Body of pancreas (tissue), 4 donors: Measurements from ENCODE around the gene LAPTM4A. TPM values are rescaled to one million over a fixed set of nuclear protein-coding genes. Genes with fewer than 3 reads are reported as not detected.
"Not testable (repeated sequence)": the region's sequence is repeated elsewhere in the genome, so short reads cannot be mapped to it uniquely, and the experiment has no call there.

ENCODE experiments used
- ATAC-seq: fragments of 150-250 bp; one replicate; pipeline ENCODE4 v1.9.1; 2016
- DNase-seq, 4 donors: peaks; one replicate each; pipeline ENCODE4 v3.0.0-alpha.2; 2019
- H3K27ac ChIP-seq, 4 donors: fragments of 200-600 bp; sonication (generic); 1 replicate in 3 of 4; 2 replicates in 1 of 4; pipeline versions ENCODE4 v1.5.1 to v1.6.1; 2016 to 2019; ENCODE audit warnings: mild to moderate bottlenecking in 1 of 4, mixed read lengths in 1 of 4, moderate library complexity in 1 of 4
- H3K27me3 ChIP-seq, 2 donors: fragments of 200-600 bp; sonication (generic); one replicate each; pipeline ENCODE4 v1.6.0; 2016; ENCODE audit warnings: mild to moderate bottlenecking in 1 of 2
- H3K36me3 ChIP-seq, 2 donors: fragments of 200-600 bp; sonication (generic); replicated peaks in 1 of 2; 2 replicates each; pipeline ENCODE4 v1.5.1; 2016; ENCODE audit warnings: low read depth in 2 of 2; ENCODE audit not compliant: insufficient read depth in 1 of 2
- H3K4me1 ChIP-seq: fragments of 200-600 bp; sonication (generic); one replicate; pipeline ENCODE4 v1.6.0; 2016
- H3K4me3 ChIP-seq, 2 donors: fragments of 200-600 bp; sonication (generic); 1 replicate in 1 of 2; 2 replicates in 1 of 2; pipeline ENCODE4 v1.5.1; 2016 to 2019
- H3K9me3 ChIP-seq, 3 donors: fragments of 200-600 bp; sonication (generic); 1 replicate in 2 of 3; 2 replicates in 1 of 3; pipeline ENCODE4 v1.5.1; 2016
- POLR2A ChIP-seq, 3 donors: fragments of 450-650 bp; IDR thresholded peaks; one replicate each; pipeline ENCODE4 v1.6.1; 2016; ENCODE audit warnings: antibody characterized with exemption in 3 of 3, mild to moderate bottlenecking in 2 of 3
- WGBS, 2 donors: methylation state at CpG; one replicate each; pipeline ENCODE4 v1.1.5; 2017; 5-methylcytosine and 5-hydroxymethylcytosine counted together
- intact Hi-C: fragments of 100-400 bp; cut with DNase I; formaldehyde crosslinking; loops from one replicate; pipeline ENCODE4 v1.15.1; 2023
- total RNA-seq, 2 donors: library from RNA; depleted of rRNA; stranded (reverse); fragments of >200 nt; gene quantifications; one replicate each; pipeline ENCODE4 v1.1.0, GENCODE V29; 2016
- TF ChIP-seq, protein P1 (sequence below), 7 experiments: fragments of 450-650 bp in 4 of 7; fragments of 200-600 bp in 3 of 7; sonication (generic) in 3 of 7; IDR thresholded peaks; one replicate each; pipeline ENCODE4 v1.5.1; 2016 to 2019; ENCODE audit warnings: antibody characterized with exemption in 7 of 7

LAPTM4A gene
- total RNA-seq, 2 donors from 2014 or later: 39.9 to 100 TPM

DNA sequence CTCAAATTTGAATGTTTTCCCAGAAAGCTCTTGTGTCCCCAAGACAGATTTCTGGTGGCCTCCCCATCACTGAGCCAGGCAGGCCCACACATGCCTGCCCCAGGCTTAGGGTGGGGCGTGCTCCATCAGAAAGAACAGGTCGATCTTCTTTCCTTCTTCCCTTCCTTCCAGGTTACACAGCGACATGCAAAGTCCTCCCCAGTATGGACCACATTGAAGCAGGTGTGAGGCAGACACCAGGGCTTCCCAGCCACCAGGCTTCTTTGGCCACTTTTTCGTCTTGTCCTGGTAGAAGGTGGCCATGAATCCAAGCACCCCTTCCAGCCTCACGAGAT is 41.4 kb upstream of the LAPTM4A start:
- DNase-seq (no peak), ATAC-seq (no peak)
- WGBS, 2 donors: 81 to 84% methylated on average over 5 of the region's 5 CpGs
- Histone ChIP-seq H3K27ac (no peak overlapping the region), H3K27me3 (no peaks in the 10 kb centered on the region), H3K4me3 (no peak overlapping the region), H3K36me3 (no peaks in the 10 kb centered on the region), H3K4me1 (peaks cover 8% of the 10 kb centered on the region), H3K9me3 (no peaks in the 10 kb centered on the region)
- intact Hi-C loops: no loop called here
- TF ChIP-seq POLR2A (IDR thresholded peaks at IDR 0.05): no peak
- TF ChIP-seq, protein P1, sequence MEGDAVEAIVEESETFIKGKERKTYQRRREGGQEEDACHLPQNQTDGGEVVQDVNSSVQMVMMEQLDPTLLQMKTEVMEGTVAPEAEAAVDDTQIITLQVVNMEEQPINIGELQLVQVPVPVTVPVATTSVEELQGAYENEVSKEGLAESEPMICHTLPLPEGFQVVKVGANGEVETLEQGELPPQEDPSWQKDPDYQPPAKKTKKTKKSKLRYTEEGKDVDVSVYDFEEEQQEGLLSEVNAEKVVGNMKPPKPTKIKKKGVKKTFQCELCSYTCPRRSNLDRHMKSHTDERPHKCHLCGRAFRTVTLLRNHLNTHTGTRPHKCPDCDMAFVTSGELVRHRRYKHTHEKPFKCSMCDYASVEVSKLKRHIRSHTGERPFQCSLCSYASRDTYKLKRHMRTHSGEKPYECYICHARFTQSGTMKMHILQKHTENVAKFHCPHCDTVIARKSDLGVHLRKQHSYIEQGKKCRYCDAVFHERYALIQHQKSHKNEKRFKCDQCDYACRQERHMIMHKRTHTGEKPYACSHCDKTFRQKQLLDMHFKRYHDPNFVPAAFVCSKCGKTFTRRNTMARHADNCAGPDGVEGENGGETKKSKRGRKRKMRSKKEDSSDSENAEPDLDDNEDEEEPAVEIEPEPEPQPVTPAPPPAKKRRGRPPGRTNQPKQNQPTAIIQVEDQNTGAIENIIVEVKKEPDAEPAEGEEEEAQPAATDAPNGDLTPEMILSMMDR (IDR thresholded peaks at IDR 0.05): no peak

DNA sequence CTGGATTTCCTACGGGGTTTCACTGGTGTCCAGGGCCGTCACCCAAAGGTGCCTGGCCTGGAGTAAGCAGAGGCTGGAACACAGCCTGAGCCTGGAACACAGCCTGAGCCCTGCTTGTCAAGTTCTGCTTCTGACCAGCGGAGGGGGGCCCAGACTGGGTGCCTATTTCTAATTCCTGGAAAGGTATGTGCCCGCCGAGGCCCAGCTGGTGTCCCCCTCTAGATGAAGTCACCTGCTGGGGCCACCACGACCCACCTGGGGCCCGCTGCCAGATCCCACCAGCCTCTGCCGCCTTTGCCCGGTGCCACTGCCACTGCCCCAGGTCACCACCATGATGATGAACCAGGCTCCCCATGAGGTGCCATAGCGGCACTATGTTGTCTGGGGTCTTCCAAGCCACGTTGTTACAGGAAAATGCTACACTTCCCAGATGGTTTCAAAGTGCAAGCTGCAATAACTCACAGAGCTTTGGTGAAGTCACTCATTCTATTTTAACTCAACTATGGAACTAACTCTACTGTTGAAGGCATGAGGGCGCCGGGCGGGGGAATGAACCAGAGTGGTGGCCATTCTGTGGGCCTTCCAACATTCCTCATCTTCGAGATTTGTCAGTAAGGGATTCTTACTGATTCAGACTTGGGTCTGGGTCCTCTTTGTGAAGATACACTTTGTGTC is 40.9 kb upstream of the LAPTM4A start:
- WGBS, 2 donors: 78 to 79% methylated on average over 6 to 15 of the region's 15 CpGs
- H3K4me1 ChIP-seq: peaks cover 8% of the 10 kb centered on the region
- H3K27ac ChIP-seq: no peak overlapping the region
- TF ChIP-seq, protein P1 (IDR thresholded peaks at IDR 0.05): no peak
- no peak for TF ChIP-seq POLR2A (IDR thresholded peaks at IDR 0.05)
- H3K27me3 ChIP-seq: no peaks in the 10 kb centered on the region
- ATAC-seq (no peak), DNase-seq (no peak)
- no peaks in the 10 kb centered on the region for H3K36me3 ChIP-seq
- H3K4me3 ChIP-seq: no peak overlapping the region
- intact Hi-C loops: no loop called here
- no peaks in the 10 kb centered on the region for H3K9me3 ChIP-seq

DNA sequence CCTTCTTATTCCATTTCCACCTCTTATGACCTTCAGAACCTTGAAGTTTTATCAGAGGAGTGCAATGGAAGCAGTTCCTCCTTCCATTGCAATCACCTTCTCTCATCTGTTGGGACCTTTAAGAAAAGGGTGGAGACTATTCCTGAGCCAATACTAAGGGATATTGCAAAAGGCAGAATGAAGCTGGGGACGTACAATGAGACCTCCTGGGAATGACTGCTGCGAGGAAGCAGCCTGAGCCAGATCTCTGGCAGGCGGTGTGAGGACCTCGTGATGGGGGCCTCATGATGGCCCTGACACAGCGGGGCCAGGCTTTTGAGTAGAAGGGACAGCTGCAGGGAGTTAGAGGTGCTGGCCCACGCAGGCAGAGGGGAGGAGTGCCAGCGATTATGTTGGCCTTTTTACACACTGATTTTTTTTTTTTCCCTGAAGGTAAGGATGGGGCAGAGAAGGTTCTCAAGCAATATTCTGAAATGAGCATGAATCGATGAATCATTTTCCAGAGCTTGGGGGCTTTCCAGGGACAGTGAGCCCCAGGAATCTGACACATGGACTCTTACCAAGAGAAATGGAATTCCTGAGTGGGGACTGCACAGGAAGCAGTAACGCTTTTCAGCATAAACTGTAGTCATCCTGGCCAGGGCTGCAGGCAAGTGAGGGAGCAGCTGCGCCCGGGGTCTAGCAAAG is 40.0 kb upstream of the LAPTM4A start:
- intact Hi-C loops: no loop called here
- H3K27ac ChIP-seq: peak overlapping the region in 1 of 4 donors; percentile 35
- ATAC-seq: peak; percentile 62

DNA sequence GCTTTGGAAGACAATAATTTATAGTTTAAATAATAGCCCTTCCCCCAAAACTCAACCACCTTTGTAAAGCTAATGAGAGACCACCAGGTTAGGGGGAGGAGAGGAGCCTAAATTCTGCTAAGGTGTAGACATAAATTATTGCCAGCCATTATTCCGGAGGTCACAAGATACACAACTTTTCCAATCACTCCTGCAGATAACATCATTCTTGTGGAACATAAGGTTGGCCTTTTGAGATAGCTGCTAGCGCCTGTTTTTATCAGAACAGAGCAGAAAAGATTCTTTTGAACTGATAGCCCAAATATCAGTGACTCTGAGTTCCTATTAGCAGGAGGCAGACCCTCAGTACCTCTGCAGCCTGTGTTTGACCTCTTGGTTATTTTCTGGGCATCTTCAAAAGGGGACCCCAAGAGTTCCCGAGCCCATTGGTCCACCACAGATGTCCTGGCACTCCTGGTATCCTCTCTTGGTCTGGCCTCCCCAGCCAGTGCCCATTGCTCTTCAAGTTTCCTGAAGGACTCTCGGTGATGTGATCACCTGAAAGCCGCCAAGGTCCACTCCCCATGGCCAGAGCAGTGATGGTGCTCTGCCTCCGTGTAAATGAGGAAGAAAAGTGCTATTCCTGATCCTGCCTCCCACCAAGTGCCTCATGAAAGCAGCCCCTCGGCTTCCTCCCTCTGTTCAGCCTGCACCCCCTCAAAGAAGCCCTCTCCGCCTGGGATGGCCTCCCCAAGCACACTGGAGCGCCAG is 38.5 kb upstream of the LAPTM4A start:
- Histone ChIP-seq H3K4me1 (peaks cover 8% of the 10 kb centered on the region), H3K27me3 (no peaks in the 10 kb centered on the region), H3K4me3 (no peak overlapping the region), H3K27ac (no peak overlapping the region), H3K36me3 (no peaks in the 10 kb centered on the region), H3K9me3 (no peaks in the 10 kb centered on the region)
- DNase-seq: no peak
- no peak for TF ChIP-seq POLR2A (IDR thresholded peaks at IDR 0.05)
- TF ChIP-seq, protein P1 (IDR thresholded peaks at IDR 0.05): no peak
- ATAC-seq: no peak
- WGBS, 2 donors: 63 to 77% methylated on average over 9 of the region's 9 CpGs
- intact Hi-C loops: no loop called here

More for the DNA sequence above, 40.0 kb upstream of the LAPTM4A start:
- Histone ChIP-seq H3K27me3 (no peaks in the 10 kb centered on the region), H3K9me3 (no peaks in the 10 kb centered on the region), H3K4me1 (peaks cover 8% of the 10 kb centered on the region), H3K4me3 (no peak overlapping the region), H3K36me3 (no peaks in the 10 kb centered on the region)
- WGBS, 2 donors: 52 to 56% methylated on average over 11 of the region's 11 CpGs
- no peak for TF ChIP-seq POLR2A (IDR thresholded peaks at IDR 0.05)
- TF ChIP-seq, protein P1 (IDR thresholded peaks at IDR 0.05): no peak
- DNase-seq: peak in 1 of 4 donors; percentile 31

DNA sequence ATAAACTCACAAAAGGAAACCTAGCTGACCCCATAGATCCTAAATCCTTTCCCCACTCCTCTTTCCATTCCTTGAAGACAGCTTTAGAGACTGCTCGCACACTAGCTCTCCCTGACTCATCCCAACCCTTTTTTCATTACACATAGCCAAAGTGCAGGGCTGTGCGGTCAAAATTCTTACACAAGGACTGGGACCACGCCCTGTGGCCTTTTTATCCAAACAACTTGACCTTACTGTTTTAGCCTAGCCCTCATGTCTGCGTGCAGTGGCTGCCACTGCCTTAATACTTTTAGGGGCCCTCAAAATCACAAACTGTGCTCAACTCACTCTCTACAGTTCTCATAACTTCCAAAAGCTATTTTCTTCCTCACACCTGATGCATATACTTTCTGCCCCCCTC is 34.5 kb upstream of the LAPTM4A start:
- H3K9me3 ChIP-seq, H3K36me3 ChIP-seq, intact Hi-C loops, H3K4me3 ChIP-seq, H3K27ac ChIP-seq, H3K4me1 ChIP-seq, H3K27me3 ChIP-seq, ATAC-seq, DNase-seq: not testable (repeated sequence)
- 89 to 93% methylated on average over 4 of the region's 4 CpGs for WGBS, 2 donors

DNA sequence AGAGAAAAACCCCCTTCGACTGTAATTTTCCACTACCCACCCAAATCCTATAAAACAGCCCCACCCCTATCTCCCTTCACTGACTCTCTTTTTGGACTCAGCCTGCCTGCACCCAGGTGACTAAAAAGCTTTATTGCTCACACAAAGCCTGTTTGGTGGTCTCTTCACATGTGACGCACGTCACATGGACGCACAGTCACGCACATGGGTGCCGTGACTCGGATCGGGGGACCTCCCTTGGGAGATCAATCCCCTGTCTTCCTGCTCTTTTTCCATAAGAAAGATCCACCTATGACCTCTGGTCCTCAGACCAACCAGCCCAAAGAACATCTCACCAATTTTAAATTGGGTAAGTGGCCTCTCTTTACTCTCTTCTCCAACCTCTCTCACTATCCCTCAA is 31.4 kb upstream of the LAPTM4A start:
- ATAC-seq: not testable (repeated sequence)
- 91 to 93% methylated on average over 8 of the region's 8 CpGs for WGBS, 2 donors

More for the DNA sequence above, 31.4 kb upstream of the LAPTM4A start:
- DNase-seq, H3K4me3 ChIP-seq, H3K27me3 ChIP-seq, H3K27ac ChIP-seq, intact Hi-C loops, H3K36me3 ChIP-seq, H3K9me3 ChIP-seq, H3K4me1 ChIP-seq: not testable (repeated sequence)
